Testis (tissue), 3 donors: ENCODE results near the gene KPRP. TPM values are rescaled to one million over a fixed set of nuclear protein-coding genes. Genes with fewer than 3 reads are reported as not detected.

ENCODE experiments used
- DNase-seq: peaks from one replicate; pipeline ENCODE4 v3.0.0-alpha.2; 2019
- H3K27ac ChIP-seq, 2 donors: fragments of 200-600 bp; sonication (generic); one replicate each; pipeline ENCODE4 v1.5.1; 2019
- H3K27me3 ChIP-seq: fragments of 200-600 bp; sonication (generic); one replicate; pipeline ENCODE4 v1.5.1; 2019
- H3K36me3 ChIP-seq: fragments of 200-600 bp; sonication (generic); one replicate; pipeline ENCODE4 v1.5.1; 2017; ENCODE audit warnings: low read depth; ENCODE audit errors: missing control alignments
- H3K4me1 ChIP-seq: fragments of 200-600 bp; sonication (generic); one replicate; pipeline ENCODE4 v1.5.1; 2019
- H3K4me3 ChIP-seq, 2 donors: fragments of 200-600 bp; sonication (generic); one replicate each; pipeline ENCODE4 v1.5.1; 2017 to 2019
- H3K9me3 ChIP-seq: fragments of 200-600 bp; sonication (generic); one replicate; pipeline ENCODE4 v1.5.1; 2017
- CTCF ChIP-seq, 3 experiments: fragments of 450-650 bp in 2 of 3; fragments of 200-600 bp in 1 of 3; sonication (generic) in 1 of 3; IDR thresholded peaks; one replicate each; pipeline ENCODE4 v1.5.1; 2016 to 2019; ENCODE audit warnings: antibody characterized with exemption in 3 of 3, mild to moderate bottlenecking in 2 of 3, moderate library complexity in 1 of 3
- POLR2A ChIP-seq: fragments of 450-650 bp; IDR thresholded peaks from one replicate; pipeline ENCODE4 v1.6.1; 2017; ENCODE audit warnings: antibody characterized with exemption, mild to moderate bottlenecking, moderate library complexity
- WGBS, 2 donors: methylation state at CpG; one replicate each; pipeline ENCODE4 v1.1.5; 2018; 5-methylcytosine and 5-hydroxymethylcytosine counted together
- intact Hi-C: fragments of 100-400 bp; cut with DNase I; formaldehyde crosslinking; loops from one replicate; pipeline ENCODE4 v1.15.1; 2023; ENCODE audit warnings: low total_unique reads
- polyA plus RNA-seq: library from polyadenylated mRNA; stranded (reverse); fragments of 350-450 nt; fragmentation: Illumina TruSeq; extraction: RNeasy Lipid Tissue Mini Kit (QIAGEN cat#74804); gene quantifications from one replicate; pipeline ENCODE4 v1.2.3, GENCODE V29; 2014; ENCODE audit warnings: low read depth, low replicate concordance; ENCODE audit not compliant: insufficient read depth
- total RNA-seq, 2 donors: library from RNA; depleted of rRNA; stranded (reverse); fragments of >200 nt; gene quantifications; one replicate each; pipeline ENCODE4 v1.2.3, GENCODE V29; 2016

Gene KPRP
- total and polyA plus RNA-seq, 3 donors from 2014 or later, result not detected

GRCh38 chr1:152777510-152778137 is 19.8 kb downstream of the KPRP start:
- DNase-seq, result no peak
- Histone ChIP-seq H3K4me1 (no peaks in the 10 kb centered on the region), H3K9me3 (no peaks in the 10 kb centered on the region), H3K27ac (no peak overlapping the region), H3K4me3 (no peak overlapping the region), H3K27me3 (no peaks in the 10 kb centered on the region), H3K36me3 (no peaks in the 10 kb centered on the region)
- WGBS, 2 donors, result 58 to 68% methylated on average over 4 of the region's 4 CpGs
- TF ChIP-seq POLR2A (no peak), CTCF (IDR thresholded peaks at IDR 0.05) (no peak)
- intact Hi-C loops, result no loop called here

DNA sequence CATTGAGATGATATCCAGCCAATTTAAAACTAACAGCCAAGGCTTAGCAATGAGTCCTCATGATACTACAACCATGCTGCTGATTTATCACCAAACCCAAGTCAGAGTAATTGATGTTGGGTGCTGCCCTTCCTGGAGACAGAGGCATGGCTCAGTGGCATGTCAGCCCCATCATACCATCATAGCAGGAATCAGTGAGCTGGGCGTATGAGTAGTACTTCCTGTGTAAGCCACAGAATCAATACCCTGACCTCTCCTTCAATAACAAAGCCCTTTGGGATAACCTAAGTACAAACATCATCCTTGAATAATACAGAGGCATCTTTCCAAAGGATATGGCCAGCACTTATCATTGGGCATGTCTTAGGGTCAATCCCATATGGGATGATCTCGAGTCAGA is 25.3 kb downstream of the KPRP start:
- no peaks in the 10 kb centered on the region for H3K27me3 ChIP-seq
- 89 to 93% methylated on average over 2 of the region's 2 CpGs for WGBS, 2 donors
- no peak for DNase-seq
- no peak overlapping the region for H3K27ac ChIP-seq
- intact Hi-C loops, result no loop called here
- no peaks in the 10 kb centered on the region for H3K4me1 ChIP-seq
- no peaks in the 10 kb centered on the region for H3K36me3 ChIP-seq
- no peaks in the 10 kb centered on the region for H3K9me3 ChIP-seq
- no peak overlapping the region for H3K4me3 ChIP-seq
- TF ChIP-seq POLR2A, result no peak
- TF ChIP-seq CTCF (IDR thresholded peaks at IDR 0.05), result no peak

- 38 to 67% methylated on average over 2 of the region's 2 CpGs for WGBS, 2 donors
- no peaks in the 10 kb centered on the region for H3K36me3 ChIP-seq
- DNase-seq, result no peak
- no peak for TF ChIP-seq CTCF (IDR thresholded peaks at IDR 0.05)
- no peak for TF ChIP-seq POLR2A
- intact Hi-C loops, result no loop called here
- no peaks in the 10 kb centered on the region for H3K27me3 ChIP-seq
- no peaks in the 10 kb centered on the region for H3K9me3 ChIP-seq
- H3K4me3 ChIP-seq, result no peak within 1 kb of the TSS
- H3K27ac ChIP-seq, result no peak within 1 kb of the TSS
- no peaks in the 10 kb centered on the region for H3K4me1 ChIP-seq
Measured at GRCh38 chr1:152786077-152786476, 28.3 kb downstream of the KPRP start, which contains the start of gene LCE1E. TSS of gene LCE1E (plus strand) at chr1:152786257. CDS start at chr1:152787300, 1,043 bp downstream.

- Histone ChIP-seq H3K27ac (no peak overlapping the region), H3K27me3 (no peaks in the 10 kb centered on the region), H3K4me3 (no peak overlapping the region), H3K4me1 (no peaks in the 10 kb centered on the region), H3K36me3 (no peaks in the 10 kb centered on the region), H3K9me3 (no peaks in the 10 kb centered on the region)
- 54 to 71% methylated on average over 4 of the region's 4 CpGs for WGBS, 2 donors
- DNase-seq, result no peak
- intact Hi-C loops, result no loop called here
- TF ChIP-seq POLR2A (no peak), CTCF (IDR thresholded peaks at IDR 0.05) (no peak)
Measured at GRCh38 chr1:152795686-152796085, 37.9 kb downstream of the KPRP start.

GRCh38 chr1:152796421-152796820 is 38.6 kb downstream of the KPRP start, which contains the start of gene LCE1D:
TSS of gene LCE1D (plus strand) at chr1:152796721. CDS start at chr1:152797795, 1,074 bp downstream.
- 47 to 59% methylated on average over 3 of the region's 3 CpGs for WGBS, 2 donors
- no peaks in the 10 kb centered on the region for H3K27me3 ChIP-seq
- no peak within 1 kb of the TSS for H3K4me3 ChIP-seq
- no peak for TF ChIP-seq POLR2A
- TF ChIP-seq CTCF (IDR thresholded peaks at IDR 0.05), result no peak
- no peak for DNase-seq
- no peaks in the 10 kb centered on the region for H3K36me3 ChIP-seq
- no peaks in the 10 kb centered on the region for H3K9me3 ChIP-seq
- intact Hi-C loops, result no loop called here
- no peak within 1 kb of the TSS for H3K27ac ChIP-seq
- H3K4me1 ChIP-seq, result no peaks in the 10 kb centered on the region
